ENCODE measurements around the gene PSMB7.
A peak's percentile ranks its signal among the peaks of the same experiment; 100 is the strongest.

PSMB7 gene

DNA sequence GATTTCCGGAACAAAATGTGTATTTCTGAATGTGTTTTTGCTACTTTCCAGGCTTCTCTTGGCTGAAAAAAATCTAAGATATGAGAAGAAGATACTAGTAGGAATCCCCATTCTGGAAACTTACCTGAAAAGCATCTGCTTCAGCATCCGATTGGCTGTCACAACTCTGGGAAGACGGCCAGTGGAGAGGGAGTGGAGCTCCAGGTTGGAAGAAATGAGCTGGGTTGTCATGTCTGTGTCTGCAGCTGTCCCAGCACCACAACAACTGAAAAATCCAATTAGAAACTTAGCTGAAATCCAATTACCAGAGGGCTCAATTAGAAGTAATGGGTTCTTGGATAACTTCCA is 3.0 kb downstream of the PSMB7 start:
- no peak for DNase-seq (ENCODE audit: low read depth)
- no peak overlapping the region for H3K4me3 ChIP-seq (ENCODE audit: low read depth, low read length)
- TF ChIP-seq, protein P1, sequence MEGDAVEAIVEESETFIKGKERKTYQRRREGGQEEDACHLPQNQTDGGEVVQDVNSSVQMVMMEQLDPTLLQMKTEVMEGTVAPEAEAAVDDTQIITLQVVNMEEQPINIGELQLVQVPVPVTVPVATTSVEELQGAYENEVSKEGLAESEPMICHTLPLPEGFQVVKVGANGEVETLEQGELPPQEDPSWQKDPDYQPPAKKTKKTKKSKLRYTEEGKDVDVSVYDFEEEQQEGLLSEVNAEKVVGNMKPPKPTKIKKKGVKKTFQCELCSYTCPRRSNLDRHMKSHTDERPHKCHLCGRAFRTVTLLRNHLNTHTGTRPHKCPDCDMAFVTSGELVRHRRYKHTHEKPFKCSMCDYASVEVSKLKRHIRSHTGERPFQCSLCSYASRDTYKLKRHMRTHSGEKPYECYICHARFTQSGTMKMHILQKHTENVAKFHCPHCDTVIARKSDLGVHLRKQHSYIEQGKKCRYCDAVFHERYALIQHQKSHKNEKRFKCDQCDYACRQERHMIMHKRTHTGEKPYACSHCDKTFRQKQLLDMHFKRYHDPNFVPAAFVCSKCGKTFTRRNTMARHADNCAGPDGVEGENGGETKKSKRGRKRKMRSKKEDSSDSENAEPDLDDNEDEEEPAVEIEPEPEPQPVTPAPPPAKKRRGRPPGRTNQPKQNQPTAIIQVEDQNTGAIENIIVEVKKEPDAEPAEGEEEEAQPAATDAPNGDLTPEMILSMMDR (IDR thresholded peaks at IDR 0.05; ENCODE audit: control insufficient read depth, extremely low read depth, insufficient read depth): no peak

DNA sequence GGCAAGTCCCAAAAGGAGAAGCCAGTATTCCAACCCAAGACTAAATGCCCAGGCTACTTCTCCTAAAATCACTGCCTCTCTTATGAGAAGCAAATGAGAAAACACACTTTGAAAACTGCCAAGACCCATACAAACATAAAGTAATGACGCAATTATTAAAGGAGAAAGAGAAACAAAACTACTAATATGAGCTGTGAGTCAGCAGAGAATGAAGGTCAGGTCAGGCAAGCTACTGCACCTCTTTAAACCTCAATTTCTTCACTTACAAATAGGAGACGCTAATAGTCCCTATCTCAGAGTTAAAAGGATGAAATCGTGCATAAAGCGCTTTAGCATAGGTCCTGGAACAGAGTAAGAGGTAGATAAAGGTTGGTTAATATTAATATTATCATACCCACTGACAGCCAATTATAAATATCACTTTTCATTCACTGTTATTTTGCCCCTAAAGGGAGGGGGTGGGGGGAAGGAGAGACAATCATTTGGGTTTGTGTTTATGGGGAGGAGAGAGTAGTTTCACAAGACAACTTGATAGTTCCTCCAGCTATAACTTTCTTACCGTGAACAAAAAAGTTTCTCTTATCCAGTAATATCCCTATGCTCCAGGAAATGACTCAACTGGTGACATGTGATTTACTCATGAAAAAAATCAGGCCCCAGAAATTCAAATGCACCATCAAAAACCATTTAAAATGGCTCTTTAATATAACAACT is 3.6 kb downstream of the PSMB7 start:
- TF ChIP-seq, protein P1 (IDR thresholded peaks at IDR 0.05; ENCODE audit: control insufficient read depth, extremely low read depth, insufficient read depth): no peak
- H3K4me3 ChIP-seq (ENCODE audit: low read depth, low read length): no peak overlapping the region
- no peak for DNase-seq (ENCODE audit: low read depth)

DNA sequence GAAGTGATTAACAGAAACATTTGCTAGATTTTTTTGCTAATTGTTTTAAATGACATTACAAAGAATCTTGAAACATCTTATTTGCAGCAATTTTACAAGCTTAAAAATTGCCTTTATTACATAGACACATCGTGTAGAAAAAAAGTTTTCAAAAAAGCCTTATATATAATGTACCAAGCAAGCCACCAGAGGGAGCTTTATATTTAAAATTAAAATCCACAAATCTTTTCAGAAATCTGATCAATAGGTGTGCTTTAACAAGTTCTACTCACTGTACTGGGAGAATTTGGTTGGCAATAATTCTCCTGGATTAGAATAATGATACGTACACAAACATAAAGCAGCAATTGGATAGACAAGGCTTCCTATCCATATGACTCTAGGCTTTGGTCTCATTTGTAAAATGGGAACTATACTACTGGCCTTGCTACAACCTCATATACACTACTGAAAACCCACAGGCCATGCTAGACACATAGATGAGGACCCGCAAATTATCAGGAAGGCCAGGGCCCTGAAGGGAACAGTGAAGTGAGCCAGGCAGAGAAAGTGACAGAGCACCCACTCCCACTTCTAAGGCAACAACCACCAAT is 4.8 kb downstream of the PSMB7 start:
- TF ChIP-seq, protein P1 (IDR thresholded peaks at IDR 0.05; ENCODE audit: control insufficient read depth, extremely low read depth, insufficient read depth): 0 out of 2 replicates have a peak, but pooled peaks have one; percentile 10

DNA sequence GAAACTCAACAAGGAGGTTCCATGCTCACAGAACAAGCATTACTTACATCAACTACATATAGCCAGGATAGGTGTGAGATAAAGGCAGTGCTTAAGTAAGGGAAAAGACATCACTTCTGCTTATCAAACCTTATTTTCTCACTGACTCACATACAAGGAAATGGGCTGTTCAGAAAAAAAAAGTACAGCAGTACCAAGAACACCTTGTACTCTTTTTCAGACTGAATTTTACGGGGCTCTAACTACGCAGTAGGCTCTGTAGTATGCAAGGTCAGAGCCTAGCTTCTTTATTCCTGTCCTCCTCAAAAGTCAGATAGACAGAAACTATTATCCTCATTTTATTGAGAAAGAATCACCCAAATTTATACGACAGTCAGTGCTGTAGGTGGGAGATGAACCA is 5.8 kb downstream of the PSMB7 start:
- TF ChIP-seq, protein P1 (IDR thresholded peaks at IDR 0.05; ENCODE audit: control insufficient read depth, extremely low read depth, insufficient read depth): no peak
- no peak for DNase-seq (ENCODE audit: low read depth)
- no peak overlapping the region for H3K4me3 ChIP-seq (ENCODE audit: low read depth, low read length)

More for the DNA sequence above, 4.8 kb downstream of the PSMB7 start:
- H3K4me3 ChIP-seq (ENCODE audit: low read depth, low read length): no peak overlapping the region
- DNase-seq (ENCODE audit: low read depth): no peak

DNA sequence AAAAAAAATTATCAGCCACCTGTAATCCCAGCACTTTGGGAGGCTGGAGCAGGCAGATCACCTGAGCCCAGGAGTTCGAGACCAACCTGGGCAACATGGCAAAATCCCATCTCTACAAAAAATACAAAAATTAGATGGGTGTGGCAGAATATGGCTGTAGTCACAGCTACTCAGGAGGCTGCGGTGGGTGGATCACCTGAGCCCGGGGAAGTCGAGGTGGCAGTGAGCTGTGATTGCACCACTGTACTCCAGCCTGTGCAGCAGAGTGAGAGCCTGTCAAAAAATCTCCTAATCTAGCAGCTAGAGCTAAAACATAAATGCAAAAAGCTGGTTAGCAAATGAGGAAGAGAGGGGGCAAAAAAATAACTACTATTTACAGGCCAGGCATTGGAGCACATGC is 12.0 kb downstream of the PSMB7 start:
- DNase-seq (ENCODE audit: low read depth): no peak

DNA sequence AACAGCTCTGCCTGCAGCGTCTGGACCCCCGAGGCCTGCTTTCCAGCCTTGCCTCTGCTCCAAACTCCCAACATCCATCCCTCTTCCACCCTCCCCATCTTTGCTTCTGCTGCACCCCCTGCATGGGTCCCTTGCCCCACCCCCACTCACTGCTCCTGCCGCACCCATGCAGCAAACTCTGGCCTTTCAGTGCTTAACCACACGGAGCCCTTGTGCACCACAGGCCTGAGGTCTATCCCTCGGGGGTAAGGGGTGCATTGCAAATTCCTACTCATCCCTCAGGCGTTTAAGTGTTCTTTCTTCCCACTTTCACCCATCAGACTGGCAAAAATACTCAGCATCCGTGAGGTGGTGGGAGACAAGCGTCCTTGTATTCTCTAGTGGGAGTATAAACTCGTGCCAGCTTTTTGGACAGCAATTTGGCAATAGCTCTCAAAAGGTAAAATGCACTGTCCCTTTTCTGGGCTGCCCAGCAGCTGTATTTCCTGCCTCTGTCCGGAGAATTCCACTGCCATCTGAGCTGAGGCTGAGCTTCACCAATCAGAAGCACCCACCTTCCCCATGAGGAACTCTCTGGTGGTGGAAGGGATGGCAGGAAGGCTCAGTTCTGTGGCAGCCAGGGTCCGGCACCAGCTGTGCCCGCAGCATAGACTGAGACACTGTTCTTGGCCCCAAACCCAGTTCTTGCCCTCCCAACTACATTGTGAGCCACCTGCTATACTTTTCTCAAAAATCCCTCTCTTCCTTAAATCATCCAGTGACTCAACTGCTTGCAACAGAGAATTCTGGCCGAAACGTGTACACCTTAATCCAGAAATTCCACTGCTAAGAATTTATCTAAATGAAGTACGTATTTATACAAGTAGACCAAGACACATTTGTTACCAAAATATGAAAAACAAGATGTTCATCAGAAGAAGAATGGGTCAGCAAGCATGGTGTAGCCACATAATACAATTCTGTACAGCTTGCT is 15.0 kb downstream of the PSMB7 start:
- no peak for DNase-seq (ENCODE audit: low read depth)
- TF ChIP-seq, protein P1 (IDR thresholded peaks at IDR 0.05; ENCODE audit: control insufficient read depth, extremely low read depth, insufficient read depth): no peak
- no peak overlapping the region for H3K4me3 ChIP-seq (ENCODE audit: low read depth, low read length)

More for the DNA sequence above, 12.0 kb downstream of the PSMB7 start:
- H3K4me3 ChIP-seq (ENCODE audit: low read depth, low read length): no peak overlapping the region
- TF ChIP-seq, protein P1 (IDR thresholded peaks at IDR 0.05; ENCODE audit: control insufficient read depth, extremely low read depth, insufficient read depth): no peak

All from LNCaP clone FGC (cell line).